NOMO-1 (cell line): ENCODE results near the gene SH3YL1.
"Not testable (repeated sequence)": the region's sequence is repeated elsewhere in the genome, so short reads cannot be mapped to it uniquely, and the experiment has no call there.

Experiments
- DNase-seq, 2 experiments: peaks; one replicate each; lab custom pipeline; 2025; ENCODE audit not compliant: unreplicated experiment in 2 of 2; lab: John Stamatoyannopoulos, UW

Gene SH3YL1

GRCh38 chr2:187825-188224 lies 76.0 kb downstream of the SH3YL1 start:
- no peak for DNase-seq

- no peak for DNase-seq
Observed at GRCh38 chr2:185221-185620, 78.6 kb downstream of the SH3YL1 start.

- no peak for DNase-seq
Observed at GRCh38 chr2:184695-185094, 79.1 kb downstream of the SH3YL1 start.

- no peak for DNase-seq
Observed at GRCh38 chr2:182509-183122, 81.2 kb downstream of the SH3YL1 start.

GRCh38 chr2:180311-180710 lies 83.5 kb downstream of the SH3YL1 start:
- DNase-seq: no peak

GRCh38 chr2:179886-180285 lies 83.9 kb downstream of the SH3YL1 start:
- DNase-seq: no peak

GRCh38 chr2:177733-178132 lies 86.1 kb downstream of the SH3YL1 start:
- no peak for DNase-seq

- no peak for DNase-seq
Observed at GRCh38 chr2:176917-177316, 86.9 kb downstream of the SH3YL1 start.

GRCh38 chr2:175880-176820 lies 87.7 kb downstream of the SH3YL1 start:
- DNase-seq: no peak

- no peak for DNase-seq
Observed at GRCh38 chr2:175161-175786, 88.6 kb downstream of the SH3YL1 start.

- DNase-seq: not testable (repeated sequence)
Observed at GRCh38 chr2:172120-172519, 91.7 kb downstream of the SH3YL1 start.

GRCh38 chr2:169741-170140 lies 94.1 kb downstream of the SH3YL1 start:
- no peak for DNase-seq
